ENCODE measurements around the gene PAK4. TPM values are rescaled to one million over a fixed set of nuclear protein-coding genes. Genes with fewer than 3 reads are reported as not detected.

PAK4 gene
- total and polyA plus RNA-seq, 9 of the 15 experiments (the other 6 are each of a cell fraction or from before 2014, with no cell fraction given) = 0.21 to 33.5 (median 5.8) TPM

- Histone ChIP-seq H3K4me1 (replicated peaks in 1 of 2; ENCODE audit: control insufficient read depth in 2 of 2, insufficient read depth in 2 of 2, low read length in 2 of 2) (peaks cover 21 to 56% of the 10 kb centered on the region in 2 experiments), H3K27ac (ENCODE audit: extremely low read depth, low read depth, low read length) (no peak overlapping the region), H3K9ac (ENCODE audit: insufficient read depth in 1 of 2, low read depth in 2 of 2, low read length in 2 of 2) (no peak overlapping the region), H3K4me2 (ENCODE audit: insufficient read depth, low read length) (no peak overlapping the region), H3K27me3 (ENCODE audit: control insufficient read depth in 2 of 2, insufficient read depth in 2 of 2, low read length in 2 of 2) (no peaks in the 10 kb centered on the region), H3K9me3 (replicated peaks; ENCODE audit: control insufficient read depth, insufficient read depth, low read depth, low read length) (no peaks in the 10 kb centered on the region), H3K36me3 (ENCODE audit: control insufficient read depth, insufficient read depth, low read length) (0 out of 3 replicates have a peak, but pooled peaks cover 2% of the 10 kb centered on the region), H2AFZ (ENCODE audit: low read depth, low read length) (no peak overlapping the region), H3K9me1 (ENCODE audit: control insufficient read depth, insufficient read depth, low read length) (peaks cover 8% of the 10 kb centered on the region), H3K4me3 (no peak overlapping the region), H3K79me2 (ENCODE audit: control insufficient read depth, insufficient read depth, low read length) (peaks cover 74% of the 10 kb centered on the region), H4K20me1 (replicated peaks; ENCODE audit: control insufficient read depth, insufficient read depth, low read length) (peaks cover 42% of the 10 kb centered on the region)
- WGBS (ENCODE audit: insufficient coverage, low coverage, missing lambda C conversion rate) = 62% methylated on average over 11 of the region's 11 CpGs
- in situ Hi-C loops (cut with MboI) (no loop called here), intact Hi-C loops (cut with micrococcal nuclease) (no loop called here)
- POLR2A ChIA-PET = no interaction called here
- CTCF ChIA-PET (ENCODE audit: low intra/inter-chr PET ratio) = no interaction called here
- ATAC-seq (no peak), DNase-seq (ENCODE audit: extremely low read depth in 1 of 4, low spot score in 3 of 4) (no peak), FAIRE-seq (no peak)
- no TSS peak for BruUV-seq (replicated peaks)
- no peak for TF ChIP-seq KDM5B (IDR thresholded peaks at IDR 0.05; ENCODE audit: insufficient replicate concordance, low read depth, low read length)
- no peak for TF ChIP-seq NRF1 (conservative IDR thresholded peaks at IDR 0.05 in 1 of 2, IDR thresholded peaks at IDR 0.05 in 1 of 2)
- peak; percentile 20; the same call in 1 of the 2 replicates for TF ChIP-seq BHLHE40 (IDR thresholded peaks at IDR 0.05; ENCODE audit: low read length)
- TF ChIP-seq PML (IDR thresholded peaks at IDR 0.05; ENCODE audit: low read length) = no peak
Measured at GRCh38 chr19:39141929-39142328, 16.3 kb downstream of the PAK4 start.

- ChIA-PET CTCF (ENCODE audit: low intra/inter-chr PET ratio) (no interaction called here), POLR2A (no interaction called here)
- ATAC-seq (no peak), FAIRE-seq (no peak), DNase-seq (ENCODE audit: extremely low read depth in 1 of 4, low spot score in 3 of 4) (no peak)
- Histone ChIP-seq H3K4me2 (ENCODE audit: insufficient read depth, low read length) (no peak overlapping the region), H3K4me3 (no peak overlapping the region), H2AFZ (ENCODE audit: low read depth, low read length) (no peak overlapping the region), H3K27ac (ENCODE audit: extremely low read depth, low read depth, low read length) (no peak overlapping the region), H3K79me2 (ENCODE audit: control insufficient read depth, insufficient read depth, low read length) (peaks cover 75% of the 10 kb centered on the region), H3K27me3 (ENCODE audit: control insufficient read depth in 2 of 2, insufficient read depth in 2 of 2, low read length in 2 of 2) (no peaks in the 10 kb centered on the region), H3K36me3 (ENCODE audit: control insufficient read depth, insufficient read depth, low read length) (no peaks in the 10 kb centered on the region), H3K9me1 (ENCODE audit: control insufficient read depth, insufficient read depth, low read length) (peaks cover 8% of the 10 kb centered on the region), H3K4me1 (replicated peaks in 1 of 2; ENCODE audit: control insufficient read depth in 2 of 2, insufficient read depth in 2 of 2, low read length in 2 of 2) (peaks cover 21 to 52% of the 10 kb centered on the region in 2 experiments), H3K9ac (ENCODE audit: insufficient read depth in 1 of 2, low read depth in 2 of 2, low read length in 2 of 2) (peak overlapping the region in 1 of 2 experiments; percentile 79; a peak in 2 of 4 replicates), H4K20me1 (replicated peaks; ENCODE audit: control insufficient read depth, insufficient read depth, low read length) (peaks cover 41% of the 10 kb centered on the region), H3K9me3 (replicated peaks; ENCODE audit: control insufficient read depth, insufficient read depth, low read depth, low read length) (no peaks in the 10 kb centered on the region)
- 89% methylated on average over 5 of the region's 5 CpGs for WGBS (ENCODE audit: insufficient coverage, low coverage, missing lambda C conversion rate)
- intact Hi-C loops (cut with micrococcal nuclease) (no loop called here), in situ Hi-C loops (cut with MboI) (no loop called here)
- BruUV-seq (replicated peaks) = no TSS peak
- no peak for TF ChIP-seq ARID3B (CRISPR knock-in tag; IDR thresholded peaks at IDR 0.05; ENCODE audit: borderline replicate concordance)
- TF ChIP-seq POLR2B (IDR thresholded peaks at IDR 0.05; ENCODE audit: low read depth, partially characterized antibody) = no peak
- TF ChIP-seq SPI1 (IDR thresholded peaks at IDR 0.05; ENCODE audit: borderline replicate concordance, low read depth, low read length) = peak; percentile 60; the same call in 1 of the 2 replicates
Measured at GRCh38 chr19:39142630-39143029, 17.0 kb downstream of the PAK4 start.
